Vagina (tissue), 2 donors: ENCODE results near the gene ANXA3. TPM values are rescaled to one million over a fixed set of nuclear protein-coding genes. Genes with fewer than 3 reads are reported as not detected.

Experiments used
- DNase-seq, 2 donors: peaks; one replicate each; pipeline ENCODE4 v3.0.0-alpha.2; 2017; ENCODE audit errors: extremely low spot score in 2 of 2
- H3K27ac ChIP-seq: fragments of 200-600 bp; sonication (generic); one replicate; pipeline ENCODE4 v1.5.1; 2019
- H3K27me3 ChIP-seq: fragments of 200-600 bp; sonication (generic); one replicate; pipeline ENCODE4 v1.5.1; 2019
- H3K36me3 ChIP-seq, 2 donors: fragments of 200-600 bp; sonication (generic); one replicate each; pipeline ENCODE4 v1.5.1; 2017 to 2019
- H3K4me1 ChIP-seq: fragments of 200-600 bp; sonication (generic); one replicate; pipeline ENCODE4 v1.5.1; 2019
- H3K4me3 ChIP-seq, 2 donors: fragments of 200-600 bp; sonication (generic); 1 replicate in 1 of 2; 2 replicates in 1 of 2; pipeline ENCODE4 v1.5.1; 2016 to 2019
- H3K9me3 ChIP-seq: fragments of 200-600 bp; sonication (generic); one replicate; pipeline ENCODE4 v1.5.1; 2019
- CTCF ChIP-seq, 3 experiments: fragments of 450-650 bp in 2 of 3; fragments of 200-600 bp in 1 of 3; sonication (generic) in 1 of 3; IDR thresholded peaks; one replicate each; pipeline ENCODE4 v1.5.1; 2017 to 2019; ENCODE audit warnings: antibody characterized with exemption in 3 of 3, mild to moderate bottlenecking in 2 of 3, moderate library complexity in 2 of 3
- POLR2A ChIP-seq, 2 donors: fragments of 450-650 bp; IDR thresholded peaks; one replicate each; pipeline ENCODE4 v1.6.1; 2017; ENCODE audit warnings: antibody characterized with exemption in 2 of 2, mild to moderate bottlenecking in 2 of 2, moderate library complexity in 2 of 2
- POLR2AphosphoS5 ChIP-seq, 2 donors: sonication (generic); formaldehyde crosslinking; IDR thresholded peaks; one replicate each; pipeline ENCODE4 v1.9.0; 2017; ENCODE audit warnings: antibody characterized with exemption in 2 of 2, mild to moderate bottlenecking in 2 of 2, low read depth in 1 of 2; ENCODE audit not compliant: insufficient read depth in 1 of 2
- intact Hi-C: fragments of 100-400 bp; cut with DNase I; formaldehyde crosslinking; loops from one replicate; pipeline ENCODE4 v1.15.1; 2023
- total RNA-seq: library from RNA; depleted of rRNA; stranded (reverse); fragments of >200 nt; gene quantifications from one replicate; pipeline ENCODE4 v1.2.3, GENCODE V29; 2016

The ANXA3 gene
- total RNA-seq, 1 donor from 2014 or later: 11.8 TPM

DNA sequence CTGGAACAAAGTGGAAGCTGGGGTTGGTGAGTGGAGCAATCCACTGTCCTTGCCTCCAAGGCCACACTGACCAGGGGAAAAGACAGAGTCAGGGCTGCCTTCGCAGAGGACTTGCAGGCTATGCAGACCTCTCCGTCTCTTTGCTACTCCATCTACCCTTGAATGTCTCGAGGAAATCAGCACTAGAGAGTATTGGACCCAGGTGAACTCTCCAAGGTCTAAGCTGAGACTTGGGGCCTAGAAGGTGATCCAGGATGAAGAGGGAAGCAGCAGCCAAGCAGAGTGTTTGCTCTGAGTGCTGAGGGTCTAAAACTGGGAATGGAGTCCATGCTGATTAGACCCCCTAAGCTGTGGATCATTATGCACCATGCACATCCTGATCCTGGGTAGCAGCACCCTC is 54.5 kb downstream of the ANXA3 start:
- no peaks in the 10 kb centered on the region for H3K36me3 ChIP-seq
- TF ChIP-seq POLR2AphosphoS5 (IDR thresholded peaks at IDR 0.05; ENCODE audit: insufficient read depth in 1 of 2, low read depth in 1 of 2): no peak
- no peak for TF ChIP-seq CTCF (IDR thresholded peaks at IDR 0.05)
- TF ChIP-seq POLR2A (IDR thresholded peaks at IDR 0.05): no peak
- no peak overlapping the region for H3K4me3 ChIP-seq
- no peaks in the 10 kb centered on the region for H3K27me3 ChIP-seq
- H3K9me3 ChIP-seq: no peaks in the 10 kb centered on the region
- intact Hi-C loops: no loop called here
- H3K4me1 ChIP-seq: no peaks in the 10 kb centered on the region
- DNase-seq: no peak
- H3K27ac ChIP-seq: no peak overlapping the region

DNA sequence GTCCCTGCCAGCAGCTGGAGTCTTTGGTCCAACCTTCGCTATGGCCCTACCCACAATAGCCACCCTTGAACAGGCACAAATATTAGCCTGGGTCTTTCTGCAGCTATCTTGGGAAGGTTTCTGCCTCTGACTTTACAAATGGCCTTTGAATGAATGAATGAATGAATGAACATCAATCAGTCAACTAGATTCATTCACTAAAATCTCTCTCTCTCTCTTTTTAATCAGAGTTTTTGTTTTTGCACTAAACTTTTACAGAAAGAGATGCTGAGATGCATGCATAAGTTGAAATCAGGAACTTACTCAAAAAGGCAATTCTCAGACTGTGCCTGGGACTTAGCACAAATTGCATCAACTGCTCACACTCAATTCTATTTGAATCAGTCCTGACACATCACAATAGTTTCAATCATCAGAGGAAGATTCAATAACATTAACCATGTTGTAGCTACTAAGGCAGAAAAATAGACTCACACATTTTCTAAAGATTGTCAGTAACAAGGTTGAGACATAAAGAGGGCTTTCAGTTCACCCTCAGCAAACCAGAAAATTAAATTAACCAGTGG is 55.0 kb downstream of the ANXA3 start:
- Histone ChIP-seq H3K36me3 (no peaks in the 10 kb centered on the region), H3K4me3 (no peak overlapping the region), H3K9me3 (no peaks in the 10 kb centered on the region), H3K27me3 (no peaks in the 10 kb centered on the region), H3K27ac (no peak overlapping the region), H3K4me1 (no peaks in the 10 kb centered on the region)
- no peak for TF ChIP-seq POLR2AphosphoS5 (IDR thresholded peaks at IDR 0.05; ENCODE audit: insufficient read depth in 1 of 2, low read depth in 1 of 2)
- TF ChIP-seq POLR2A (IDR thresholded peaks at IDR 0.05): no peak
- TF ChIP-seq CTCF (IDR thresholded peaks at IDR 0.05): no peak
- DNase-seq: no peak
- intact Hi-C loops: no loop called here

DNA sequence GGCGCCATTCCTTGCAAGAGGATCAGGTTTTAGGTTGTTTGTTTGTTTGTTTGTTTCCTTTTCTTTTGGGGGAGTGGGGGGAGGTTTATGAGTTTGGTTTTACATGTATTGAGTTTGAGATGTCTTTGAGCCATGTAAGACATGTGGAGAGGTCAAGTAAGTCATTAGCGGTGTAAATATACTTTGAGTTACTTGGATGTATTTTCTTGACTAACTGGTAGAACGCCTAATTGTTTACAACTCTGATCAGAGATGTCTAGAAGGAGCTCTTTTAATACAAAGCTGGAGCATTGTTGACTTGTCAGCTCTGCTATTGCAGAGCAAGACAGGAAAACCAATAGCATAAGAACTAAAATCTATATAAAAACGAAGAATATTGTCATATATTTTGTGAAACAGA is 57.1 kb downstream of the ANXA3 start:
- H3K27ac ChIP-seq: no peak overlapping the region
- H3K4me3 ChIP-seq: no peak overlapping the region
- no peak for TF ChIP-seq POLR2AphosphoS5 (IDR thresholded peaks at IDR 0.05; ENCODE audit: insufficient read depth in 1 of 2, low read depth in 1 of 2)
- no peak for TF ChIP-seq POLR2A (IDR thresholded peaks at IDR 0.05)
- intact Hi-C loops: no loop called here
- no peak for DNase-seq
- H3K9me3 ChIP-seq: no peaks in the 10 kb centered on the region
- H3K4me1 ChIP-seq: no peaks in the 10 kb centered on the region
- no peaks in the 10 kb centered on the region for H3K27me3 ChIP-seq
- H3K36me3 ChIP-seq: no peaks in the 10 kb centered on the region

DNA sequence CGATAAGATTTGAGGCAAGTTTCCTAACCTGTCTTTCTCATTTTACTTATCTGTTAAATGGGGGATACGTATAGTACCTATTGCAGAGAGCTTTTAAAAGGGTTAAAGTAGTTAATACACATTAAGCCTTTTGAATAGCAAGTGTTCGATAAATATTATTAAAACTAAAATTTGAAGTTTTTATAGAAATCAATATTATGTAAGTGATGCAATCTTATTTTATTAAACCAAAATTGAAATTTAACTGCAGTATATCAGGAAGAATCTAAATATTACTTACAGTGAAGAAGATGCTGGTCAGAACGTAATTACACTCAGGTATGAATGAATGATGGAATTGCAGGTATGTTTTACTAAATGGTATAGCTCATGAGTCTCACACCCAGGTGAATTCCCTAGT is 58.0 kb downstream of the ANXA3 start:
- H3K36me3 ChIP-seq: no peaks in the 10 kb centered on the region
- no peak overlapping the region for H3K27ac ChIP-seq
- no peaks in the 10 kb centered on the region for H3K4me1 ChIP-seq
- H3K9me3 ChIP-seq: no peaks in the 10 kb centered on the region
- no peak for DNase-seq
- TF ChIP-seq POLR2AphosphoS5 (IDR thresholded peaks at IDR 0.05; ENCODE audit: insufficient read depth in 1 of 2, low read depth in 1 of 2): no peak
- no peak for TF ChIP-seq CTCF (IDR thresholded peaks at IDR 0.05)
- TF ChIP-seq POLR2A (IDR thresholded peaks at IDR 0.05): no peak
- H3K27me3 ChIP-seq: no peaks in the 10 kb centered on the region
- intact Hi-C loops: no loop called here
- no peak overlapping the region for H3K4me3 ChIP-seq

DNA sequence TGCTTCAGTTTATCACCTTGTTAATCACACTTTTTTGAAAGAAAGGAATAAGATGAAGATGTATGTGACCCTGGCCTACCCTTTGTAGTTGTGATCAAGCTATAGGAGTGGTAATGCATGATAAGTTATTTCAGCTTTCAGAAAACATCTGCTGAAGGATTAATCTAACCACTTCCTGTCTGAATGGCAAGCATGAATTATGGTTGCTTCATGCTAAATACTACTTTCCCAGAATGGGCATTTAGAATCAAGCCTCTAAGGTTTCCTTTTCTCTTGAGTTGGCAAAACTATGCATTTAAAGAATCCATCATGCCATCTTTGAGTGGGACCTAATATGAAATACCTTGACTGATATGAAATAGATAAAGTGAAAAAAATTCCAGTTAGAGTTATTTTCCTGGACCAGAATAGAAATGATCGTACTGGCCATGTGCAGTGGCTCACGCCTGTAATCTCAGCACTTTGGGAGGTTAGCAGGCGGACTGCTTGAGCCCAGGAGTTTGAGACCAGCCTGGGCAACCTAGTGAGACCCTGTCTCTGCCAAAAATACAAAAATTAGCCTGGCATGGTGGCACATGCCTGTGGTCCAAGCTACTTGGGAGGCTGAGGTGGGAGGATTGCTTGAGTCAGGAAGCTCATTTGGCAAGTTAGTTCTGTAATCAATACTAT is 59.1 kb downstream of the ANXA3 start:
- Histone ChIP-seq H3K4me1 (no peaks in the 10 kb centered on the region), H3K36me3 (no peaks in the 10 kb centered on the region), H3K27ac (no peak overlapping the region), H3K4me3 (no peak overlapping the region), H3K9me3 (no peaks in the 10 kb centered on the region), H3K27me3 (no peaks in the 10 kb centered on the region)
- intact Hi-C loops: loop anchor here (10.0 kb wide), 1 partner anchor 254 kb away; no protein-coding TSS in a partner anchor
- TF ChIP-seq POLR2A (IDR thresholded peaks at IDR 0.05): no peak
- TF ChIP-seq POLR2AphosphoS5 (IDR thresholded peaks at IDR 0.05; ENCODE audit: insufficient read depth in 1 of 2, low read depth in 1 of 2): no peak
- TF ChIP-seq CTCF (IDR thresholded peaks at IDR 0.05): no peak
- no peak for DNase-seq
